WTC11 (cell line): ENCODE data around the gene POLR1C. TPM values are rescaled to one million over a fixed set of nuclear protein-coding genes. Genes with fewer than 3 reads are reported as not detected.

Experiments used
- ATAC-seq: fragments of 200-7000 bp; cut with Tn5 transposase; 2 replicates; pipeline ENCODE4 v1.10.0; 2021; ENCODE audit warnings: mild to moderate bottlenecking, moderate library complexity
- CTCF ChIA-PET: fragments of 300-600 bp; sonication (Branson Sonifier 250); formaldehyde crosslinking; loops from one replicate; lab custom pipeline; 2021; ENCODE audit warnings: antibody characterized with exemption; lab: Charles Lee
- POLR2A ChIA-PET: fragments of 350-600 bp; sonication (Branson Sonifier 250); formaldehyde crosslinking; loops from one replicate; lab custom pipeline; 2021; ENCODE audit warnings: antibody characterized with exemption; lab: Charles Lee
- DNase-seq: peaks from one replicate; pipeline ENCODE4 v3.0.0; 2021; ENCODE audit warnings: low spot score
- H3K27ac Mint-ChIP-seq: 2 replicates; pipeline ENCODE4 v1.8.0; 2021; ENCODE audit warnings: mixed read lengths
- H3K27me3 Mint-ChIP-seq: 2 replicates; pipeline ENCODE4 v1.8.0; 2021; ENCODE audit warnings: low read depth, mild to moderate bottlenecking, moderate library complexity, mixed read lengths
- H3K36me3 Mint-ChIP-seq: 2 replicates; pipeline ENCODE4 v1.8.0; 2021; ENCODE audit warnings: mixed read lengths
- H3K4me1 Mint-ChIP-seq: 2 replicates; pipeline ENCODE4 v1.8.0; 2022; ENCODE audit warnings: mixed read lengths
- H3K4me3 Mint-ChIP-seq: 2 replicates; pipeline ENCODE4 v1.8.0; 2021; ENCODE audit warnings: mild to moderate bottlenecking, moderate library complexity, mixed read lengths
- H3K9me3 Mint-ChIP-seq: 2 replicates; pipeline ENCODE4 v1.8.0; 2021; ENCODE audit warnings: mixed read lengths
- CREM ChIP-seq: sonication (generic); formaldehyde crosslinking; IDR thresholded peaks from 2 replicates; pipeline ENCODE4 v1.8.1; 2022; ENCODE audit warnings: mild to moderate bottlenecking, missing genetic modification reagents, moderate library complexity
- EMX1 ChIP-seq: fragments of 250-450 bp; sonication (Bioruptor Pico); IDR thresholded peaks from 2 replicates; pipeline ENCODE4 v1.8.0; 2021; ENCODE audit warnings: mild to moderate bottlenecking
- FOXP4 ChIP-seq: sonication (generic); formaldehyde crosslinking; IDR thresholded peaks from 2 replicates; pipeline ENCODE4 v1.8.0; 2022; ENCODE audit warnings: mild to moderate bottlenecking, missing genetic modification reagents
- IRF2 ChIP-seq: sonication (generic); formaldehyde crosslinking; IDR thresholded peaks from 2 replicates; pipeline ENCODE4 v1.8.0; 2022; ENCODE audit warnings: low read depth, missing genetic modification reagents, borderline replicate concordance
- MAX ChIP-seq: sonication (generic); formaldehyde crosslinking; IDR thresholded peaks from 2 replicates; pipeline ENCODE4 v1.8.0; 2022; ENCODE audit warnings: mild to moderate bottlenecking, missing genetic modification reagents
- MLX ChIP-seq: sonication (generic); formaldehyde crosslinking; IDR thresholded peaks from 2 replicates; pipeline ENCODE4 v1.8.1; 2023; ENCODE audit warnings: mild to moderate bottlenecking, missing genetic modification reagents, moderate library complexity
- OVOL2 ChIP-seq: fragments of 250-450 bp; sonication (Bioruptor Pico); IDR thresholded peaks from 2 replicates; pipeline ENCODE4 v1.9.0; 2021; ENCODE audit warnings: mild to moderate bottlenecking, borderline replicate concordance
- PREB ChIP-seq: sonication (generic); formaldehyde crosslinking; IDR thresholded peaks from 2 replicates; pipeline ENCODE4 v1.8.1; 2022; ENCODE audit warnings: mild to moderate bottlenecking, missing genetic modification reagents, moderate library complexity, borderline replicate concordance
- SMAD4 ChIP-seq: sonication (generic); formaldehyde crosslinking; IDR thresholded peaks from 2 replicates; pipeline ENCODE4 v1.8.0; 2022; ENCODE audit warnings: mild to moderate bottlenecking, missing genetic modification reagents
- STAT6 ChIP-seq: sonication (generic); formaldehyde crosslinking; conservative IDR thresholded peaks from 2 replicates; pipeline ENCODE4 v1.8.1; 2023; ENCODE audit warnings: mild to moderate bottlenecking, low read depth, missing genetic modification reagents, moderate library complexity
- TEAD1 ChIP-seq: sonication (generic); formaldehyde crosslinking; IDR thresholded peaks from 2 replicates; pipeline ENCODE4 v1.8.0; 2022; ENCODE audit warnings: mild to moderate bottlenecking, missing genetic modification reagents
- USF1 ChIP-seq: sonication (generic); formaldehyde crosslinking; IDR thresholded peaks from 2 replicates; pipeline ENCODE4 v1.8.0; 2022; ENCODE audit warnings: mild to moderate bottlenecking, missing genetic modification reagents
- ZNF121 ChIP-seq: sonication (generic); formaldehyde crosslinking; IDR thresholded peaks from 2 replicates; pipeline ENCODE4 v1.8.0; 2023; ENCODE audit warnings: missing genetic modification reagents
- ZNF232 ChIP-seq: sonication (generic); formaldehyde crosslinking; IDR thresholded peaks from 2 replicates; pipeline ENCODE4 v1.8.0; 2022; ENCODE audit warnings: mild to moderate bottlenecking, missing genetic modification reagents
- ZNF396 ChIP-seq: fragments of 250-450 bp; sonication (Bioruptor Pico); IDR thresholded peaks from 2 replicates; pipeline ENCODE4 v1.8.0; 2021; ENCODE audit warnings: mild to moderate bottlenecking, moderate library complexity, borderline replicate concordance
- ZNF416 ChIP-seq: fragments of 250-450 bp; sonication (Bioruptor Pico); IDR thresholded peaks from 2 replicates; pipeline ENCODE4 v1.9.0; 2021; ENCODE audit warnings: mild to moderate bottlenecking, inconsistent platforms
- ZNF512 ChIP-seq: sonication (generic); formaldehyde crosslinking; IDR thresholded peaks from 2 replicates; pipeline ENCODE4 v1.8.1; 2022; ENCODE audit warnings: missing genetic modification reagents, borderline replicate concordance
- ZNF671 ChIP-seq: fragments of 250-450 bp; sonication (Bioruptor Pico); IDR thresholded peaks from 2 replicates; pipeline ENCODE4 v1.8.0; 2021; ENCODE audit warnings: mild to moderate bottlenecking
- ZSCAN18 ChIP-seq: fragments of 250-450 bp; sonication (Bioruptor Pico); IDR thresholded peaks from 2 replicates; pipeline ENCODE4 v2.1.2; 2022; ENCODE audit warnings: mild to moderate bottlenecking, moderate library complexity
- total RNA-seq: library from RNA; stranded (reverse); gene quantifications from 3 replicates; pipeline ENCODE4 v1.2.3, GENCODE V29; 2021

Gene POLR1C
- total RNA-seq, 1 experiment from 2014 or later, result 46.6 TPM

GRCh38 chr6:43509142-43509983 lies 7.5 kb upstream of the POLR1C start (continued):
- TF ChIP-seq MLX (CRISPR knock-in tag), result no peak
- peak; percentile 72; the same call in 1 of the 2 replicates for TF ChIP-seq MAX
- TF ChIP-seq STAT6 (CRISPR knock-in tag), result no peak
- no peak for TF ChIP-seq ZNF671
- TF ChIP-seq SMAD4 (CRISPR knock-in tag), result no peak
- TF ChIP-seq ZNF416, result no peak
- no peak for TF ChIP-seq OVOL2
- TF ChIP-seq PREB (CRISPR knock-in tag), result no peak
- TF ChIP-seq TEAD1 (CRISPR knock-in tag), result no peak
- TF ChIP-seq IRF2 (CRISPR knock-in tag), result no peak
- no peak for TF ChIP-seq ZNF232
- no peak for TF ChIP-seq ZNF512 (CRISPR knock-in tag)
- TF ChIP-seq FOXP4 (CRISPR knock-in tag), result no peak
- no peak for TF ChIP-seq EMX1 (CRISPR knock-in tag)

GRCh38 chr6:43509984-43510826 lies 6.7 kb upstream of the POLR1C start, which contains the start of gene LRRC73:
Gene LRRC73 (minus strand): TSS chr6:43510346. CDS start chr6:43509785, 561 bp downstream.
- no peaks in the 10 kb centered on the region for H3K9me3 Mint-ChIP-seq
- H3K4me3 Mint-ChIP-seq, result peak within 1 kb of the TSS; percentile 88
- H3K4me1 Mint-ChIP-seq, result peaks cover 27% of the 10 kb centered on the region
- H3K27ac Mint-ChIP-seq, result no peak within 1 kb of the TSS
- H3K36me3 Mint-ChIP-seq, result peaks cover 34% of the 10 kb centered on the region
- ChIA-PET CTCF (interaction anchor here (0.7 to 3.1 kb wide), 16 partner anchors 9 to 281 kb away, joined by 3 to 31 read pairs (median 4); partner anchors contain the start of genes DNPH1, TJAP1 and ZNF318), POLR2A (interaction anchor here (1.1 to 1.4 kb wide), 3 partner anchors 18 to 581 kb away, joined by 3 to 4 read pairs (median 3); partner anchors contain the start of genes CNPY3 and CUL9)
- DNase-seq (peak; percentile 84), ATAC-seq (peak; percentile 56)
- peaks cover 28% of the 10 kb centered on the region for H3K27me3 Mint-ChIP-seq
- TF ChIP-seq USF1 (CRISPR knock-in tag), result no peak
- no peak for TF ChIP-seq PREB (CRISPR knock-in tag)
- TF ChIP-seq CREM (CRISPR knock-in tag), result peak; percentile 65
- TF ChIP-seq ZSCAN18 (CRISPR knock-in tag), result no peak
- TF ChIP-seq ZNF121 (CRISPR knock-in tag), result no peak
- no peak for TF ChIP-seq ZNF396 (CRISPR knock-in tag)
